Kidney (tissue), 14 donors: Measurements from ENCODE around the gene PLPPR2. TPM values are rescaled to one million over a fixed set of nuclear protein-coding genes. Genes with fewer than 3 reads are reported as not detected.
A peak's percentile ranks its signal among the peaks of the same experiment; 100 is the strongest.
"Not testable (repeated sequence)": the region's sequence is repeated elsewhere in the genome, so short reads cannot be mapped to it uniquely, and the experiment has no call there.

Experiments
- DNase-seq, 5 donors: peaks; one replicate each; pipeline ENCODE4 v3.0.0-alpha.2; 2013 to 2020
- FAIRE-seq: peaks from 2 replicates; lab custom pipeline; 2012; peaks lifted over from hg19 to GRCh38; lab: Jason Lieb, UNC
- H3K27ac ChIP-seq, 2 donors: one replicate each; pipeline ENCODE4 v1.7.0; 2013; ENCODE audit warnings: low read depth in 2 of 2, low read length in 2 of 2, inconsistent platforms in 1 of 2
- H3K27me3 ChIP-seq: one replicate; pipeline ENCODE4 v1.7.1; 2013; ENCODE audit warnings: low read length, inconsistent platforms; ENCODE audit not compliant: control insufficient read depth, insufficient read depth
- H3K36me3 ChIP-seq, 3 donors: one replicate each; pipeline versions ENCODE4 v1.7.0 to v1.7.1; 2013; ENCODE audit warnings: low read length in 3 of 3, control low read depth in 1 of 3, inconsistent platforms in 1 of 3; ENCODE audit not compliant: insufficient read depth in 3 of 3, control insufficient read depth in 2 of 3
- H3K4me1 ChIP-seq, 3 donors: one replicate each; pipeline versions ENCODE4 v1.7.0 to v1.7.1; 2013; ENCODE audit warnings: low read length in 3 of 3, inconsistent platforms in 1 of 3, low read depth in 1 of 3; ENCODE audit not compliant: control insufficient read depth in 2 of 3, insufficient read depth in 2 of 3
- H3K4me3 ChIP-seq, 3 donors: one replicate each; pipeline versions ENCODE4 v1.7.0 to v1.8.1; 2013; ENCODE audit warnings: low read length in 3 of 3, control low read depth in 1 of 3, inconsistent platforms in 1 of 3
- H3K9ac ChIP-seq, 3 donors: one replicate each; pipeline versions ENCODE4 v1.7.0 to v1.7.1; 2013; ENCODE audit warnings: low read length in 3 of 3, control low read depth in 1 of 3, inconsistent platforms in 1 of 3
- H3K9me3 ChIP-seq, 3 donors: one replicate each; pipeline versions ENCODE4 v1.7.0 to v1.7.1; 2013; ENCODE audit warnings: low read length in 3 of 3, control low read depth in 1 of 3, inconsistent platforms in 1 of 3; ENCODE audit not compliant: control insufficient read depth in 2 of 3, insufficient read depth in 1 of 3
- CTCF ChIP-seq: IDR thresholded peaks from 3 replicates; pipeline ENCODE4 v1.5.1; 2012; ENCODE audit warnings: mild to moderate bottlenecking, moderate library complexity, borderline replicate concordance; ENCODE audit not compliant: insufficient read depth; ENCODE audit errors: extremely low read depth
- intact Hi-C: fragments of 100-400 bp; cut with DNase I; formaldehyde crosslinking; loops from one replicate; pipeline ENCODE4 v1.11.1; 2022
- polyA plus RNA-seq: library from polyadenylated mRNA; stranded (reverse); fragments of 350-450 nt; fragmentation: Illumina TruSeq; extraction: RNeasy Lipid Tissue Mini Kit (QIAGEN cat#74804); gene quantifications from one replicate; pipeline ENCODE4 v1.2.3, GENCODE V29; 2014; ENCODE audit warnings: low read depth, low replicate concordance; ENCODE audit not compliant: insufficient read depth
- total RNA-seq: library from RNA; stranded (reverse); fragmentation: NEBNext Ultra II Directional; extraction: Animal tissue kit (Norgen Biotek cat#: 25700); gene quantifications from one replicate; pipeline ENCODE4 v1.2.1, GENCODE V29; 2021
- donor health status: control.
- donor health status: control.
- donor health status: control.
- donor health status: control.
- donor health status: control.
- donor health status: DM: yes; HTN: yes; CAD: no.
- donor health status: Normal renal cell carcinoma (clear cell type).

PLPPR2 gene
- total and polyA plus RNA-seq, 2 donors from 2014 or later = 11.7 to 22.5 TPM

- FAIRE-seq = no peak
- H3K27ac ChIP-seq = peak overlapping the region; percentile 40 to 57
These were observed 16.5 kb upstream of the PLPPR2 start for GRCh38 chr19:11338569-11339253.

GRCh38 chr19:11339254-11340098 is 15.8 kb upstream of the PLPPR2 start, which contains the start of gene RAB3D:
TSS of gene RAB3D (minus strand) at chr19:11339657. CDS start at chr19:11337399, 2,258 bp downstream.
- peak within 1 kb of the TSS; percentile 43 to 67 (median 66) for H3K4me3 ChIP-seq
- peak within 1 kb of the TSS in 2 of 3 donors; percentile 32 to 71 for H3K9ac ChIP-seq
- FAIRE-seq (no peak), DNase-seq (peak; percentile 95 to 98 (median 96))
- no peaks in the 10 kb centered on the region for H3K9me3 ChIP-seq
- intact Hi-C loops = no loop called here
- H3K4me1 ChIP-seq = peaks cover 0 to 10% (median 4%) of the 10 kb centered on the region in 3 donors
- peak within 1 kb of the TSS; percentile 40 to 57 for H3K27ac ChIP-seq
- no peaks in the 10 kb centered on the region for H3K27me3 ChIP-seq
- peaks cover 0 to 7% (median 2%) of the 10 kb centered on the region in 3 donors for H3K36me3 ChIP-seq
- no peak for TF ChIP-seq CTCF

More at GRCh38 chr19:11338569-11339253, 16.5 kb upstream of the PLPPR2 start:
- H3K4me3 ChIP-seq = peak overlapping the region; percentile 26 to 67 (median 58)
- peak in 3 of 5 donors; percentile 19 to 77 (median 70) for DNase-seq
- H3K27me3 ChIP-seq = no peaks in the 10 kb centered on the region
- intact Hi-C loops = no loop called here
- no peak for TF ChIP-seq CTCF
- H3K9me3 ChIP-seq = no peaks in the 10 kb centered on the region
- H3K36me3 ChIP-seq = peaks cover 0 to 7% (median 2%) of the 10 kb centered on the region in 3 donors
- H3K9ac ChIP-seq = peak overlapping the region in 1 of 3 donors; percentile 71
- H3K4me1 ChIP-seq = peaks cover 0 to 9% (median 4%) of the 10 kb centered on the region in 3 donors

- FAIRE-seq, H3K27ac ChIP-seq: not testable (repeated sequence)
- peak overlapping the region in 1 of 3 donors; percentile 71 for H3K9ac ChIP-seq
These were observed 15.1 kb upstream of the PLPPR2 start for GRCh38 chr19:11340099-11340467.

GRCh38 chr19:11342429-11342828 is 12.8 kb upstream of the PLPPR2 start:
- intact Hi-C loops = no loop called here
- Histone ChIP-seq H3K4me1 (peaks cover 0 to 20% (median 4%) of the 10 kb centered on the region in 3 donors), H3K9ac (no peak overlapping the region), H3K27ac (no peak overlapping the region), H3K27me3 (no peaks in the 10 kb centered on the region), H3K4me3 (no peak overlapping the region), H3K36me3 (no peaks in the 10 kb centered on the region), H3K9me3 (no peaks in the 10 kb centered on the region)
- TF ChIP-seq CTCF = no peak
- FAIRE-seq (no peak), DNase-seq (no peak)

More at GRCh38 chr19:11340099-11340467, 15.1 kb upstream of the PLPPR2 start:
- DNase-seq, intact Hi-C loops, H3K9me3 ChIP-seq, H3K27me3 ChIP-seq, H3K36me3 ChIP-seq: not testable (repeated sequence)
- H3K4me1 ChIP-seq = peaks cover 0 to 12% (median 4%) of the 10 kb centered on the region in 3 donors
- H3K4me3 ChIP-seq = peak overlapping the region in 2 of 3 donors; percentile 66 to 67
